HS-27A (cell line): Measurements from ENCODE around the gene LITAF.

Source experiments
- DNase-seq: peaks from one replicate; pipeline ENCODE4 v3.0.0-alpha.2; 2012; ENCODE audit warnings: low read depth, missing footprints

LITAF gene

GRCh38 chr16:11550791-11551498 is 35.8 kb downstream of the LITAF start:
- no peak for DNase-seq

DNA sequence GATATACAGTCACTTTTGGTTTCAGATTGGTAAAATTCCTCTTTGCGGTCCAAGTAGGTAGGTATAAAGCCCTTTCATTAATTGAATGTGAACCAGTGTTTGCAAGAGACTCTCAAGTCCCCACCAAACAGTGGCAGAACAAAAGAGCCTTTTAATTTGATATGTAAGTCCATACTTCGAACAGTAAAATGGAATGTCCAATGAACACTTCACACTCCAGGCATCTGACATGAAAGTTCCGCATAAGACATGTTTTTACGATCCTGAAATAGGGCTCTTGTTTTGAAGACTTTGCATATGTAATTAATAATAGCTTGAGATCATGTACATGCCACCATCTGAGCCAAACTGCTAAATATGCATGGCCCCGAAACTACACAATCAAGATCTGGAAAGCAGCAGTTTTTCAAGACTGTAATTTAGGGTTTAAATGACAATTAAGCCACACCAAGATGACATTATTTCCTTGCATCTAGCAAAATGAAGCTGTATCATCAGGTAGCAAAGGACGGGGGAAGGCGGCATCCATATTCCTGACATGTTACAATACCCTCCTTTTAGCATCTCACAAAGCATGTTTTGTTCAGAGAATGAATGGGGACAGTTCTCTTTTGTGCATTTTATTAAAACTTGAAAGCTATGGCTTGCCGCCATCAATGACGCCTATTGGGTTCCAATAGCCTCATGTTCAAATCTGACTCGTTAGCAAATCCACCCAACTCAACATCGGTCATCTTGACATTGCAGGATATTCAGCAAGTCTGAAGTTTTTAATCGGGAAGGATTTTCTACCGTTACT is 39.4 kb downstream of the LITAF start:
- DNase-seq, result no peak

- no peak for DNase-seq
These were observed 40.1 kb downstream of the LITAF start for GRCh38 chr16:11546608-11547061.

DNA sequence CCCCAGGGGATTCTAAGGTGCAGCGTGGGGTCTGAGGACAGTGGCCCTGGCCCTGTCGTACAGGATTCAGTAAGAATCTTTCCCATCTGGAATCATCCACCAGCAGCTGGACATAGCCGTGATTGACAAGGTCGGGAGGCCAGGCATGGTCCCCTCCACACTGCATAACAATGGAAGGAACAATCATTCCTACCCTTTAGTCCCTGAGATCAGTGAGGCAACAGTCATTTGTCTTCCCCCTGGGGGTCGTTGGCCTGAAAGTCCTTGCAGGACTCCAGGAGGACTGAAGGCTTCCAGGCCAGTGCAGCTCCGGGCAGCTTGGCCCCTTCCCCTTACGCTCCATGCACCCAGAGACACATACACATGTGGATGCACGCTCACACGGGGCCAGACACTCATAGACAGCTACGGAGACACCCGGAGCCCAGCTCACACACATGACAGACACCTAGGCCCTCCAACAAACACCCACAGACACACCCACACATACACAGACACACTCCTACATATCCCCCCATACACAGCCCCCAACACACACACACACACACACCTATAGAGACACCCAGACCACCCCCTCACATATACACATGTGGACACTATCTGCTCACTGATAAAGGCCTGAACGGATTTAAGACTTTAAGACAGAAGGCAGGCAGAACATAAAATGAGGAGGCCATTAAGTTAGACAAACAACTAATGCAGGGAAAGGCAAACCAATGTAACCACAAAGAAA is 42.9 kb downstream of the LITAF start:
- no peak for DNase-seq

DNA sequence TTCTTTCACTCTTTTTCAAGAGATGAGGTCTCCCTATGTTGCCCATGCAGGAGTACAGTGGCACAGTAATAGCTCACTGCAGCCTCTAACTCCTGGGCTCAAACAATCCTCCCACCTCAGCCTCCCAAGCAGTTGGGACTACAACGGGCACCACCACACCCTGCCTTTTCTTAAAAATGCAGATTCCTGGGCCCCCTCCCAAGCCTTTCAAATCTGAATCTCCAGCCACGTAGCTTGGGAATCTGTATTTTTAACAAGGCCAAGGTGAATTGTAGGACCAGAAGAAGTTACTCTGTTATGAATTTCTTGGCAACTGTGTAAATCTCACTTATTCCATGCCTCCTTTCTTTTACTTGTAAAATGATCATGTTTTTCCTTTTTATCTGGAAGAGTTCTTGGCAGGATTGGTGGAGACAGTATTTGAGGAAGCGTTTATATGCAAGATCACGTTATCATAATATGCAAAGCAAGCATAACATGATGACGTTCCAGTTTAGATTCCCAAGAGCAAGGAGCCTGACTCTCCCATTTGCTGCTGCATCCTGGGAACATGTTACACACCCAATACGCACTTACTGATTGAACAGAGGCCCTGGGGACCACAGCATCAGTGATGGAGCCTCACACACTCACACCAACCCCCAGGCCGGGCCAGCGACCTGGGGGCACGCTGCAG is 44.5 kb downstream of the LITAF start:
- no peak for DNase-seq

DNA sequence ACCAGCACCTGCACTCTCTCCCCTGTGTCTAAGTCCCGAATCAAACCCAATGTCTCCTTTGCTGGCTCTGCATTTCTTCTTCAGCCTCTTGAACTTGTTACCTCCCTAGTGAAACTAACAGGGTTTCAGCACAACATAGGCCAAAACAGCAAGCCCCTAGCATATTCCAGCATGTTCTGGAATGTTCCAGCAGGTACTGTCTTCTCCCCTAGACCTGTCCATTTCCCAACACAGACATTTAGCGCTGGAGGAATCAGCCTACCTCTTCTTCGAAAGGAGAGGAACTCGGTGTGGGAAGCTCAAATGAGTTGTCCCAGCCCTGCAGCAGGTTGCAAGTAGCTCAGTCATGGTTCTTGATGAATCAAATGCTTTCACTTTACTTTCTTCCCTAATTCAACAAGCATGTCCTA is 47.1 kb downstream of the LITAF start:
- DNase-seq, result no peak

DNA sequence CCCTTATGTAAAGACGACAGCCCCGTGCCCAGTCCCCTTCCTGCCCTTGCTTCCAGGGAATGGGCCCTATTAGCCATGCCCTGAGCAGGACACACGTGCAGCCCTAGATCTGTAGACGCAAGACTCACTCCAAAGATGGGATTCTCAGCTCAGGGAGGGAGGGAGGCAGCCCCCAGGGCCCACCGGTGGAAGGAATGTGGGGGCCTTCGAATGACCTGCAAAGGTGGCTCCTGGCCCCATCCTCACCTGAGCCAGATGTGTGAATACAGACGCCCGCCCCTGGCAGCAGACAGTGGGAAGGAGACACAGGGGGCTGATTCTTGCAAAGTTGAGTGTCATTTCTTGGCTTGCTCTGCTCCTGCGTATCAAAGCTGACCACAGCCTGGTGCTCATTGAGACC is 47.8 kb downstream of the LITAF start:
- no peak for DNase-seq

DNA sequence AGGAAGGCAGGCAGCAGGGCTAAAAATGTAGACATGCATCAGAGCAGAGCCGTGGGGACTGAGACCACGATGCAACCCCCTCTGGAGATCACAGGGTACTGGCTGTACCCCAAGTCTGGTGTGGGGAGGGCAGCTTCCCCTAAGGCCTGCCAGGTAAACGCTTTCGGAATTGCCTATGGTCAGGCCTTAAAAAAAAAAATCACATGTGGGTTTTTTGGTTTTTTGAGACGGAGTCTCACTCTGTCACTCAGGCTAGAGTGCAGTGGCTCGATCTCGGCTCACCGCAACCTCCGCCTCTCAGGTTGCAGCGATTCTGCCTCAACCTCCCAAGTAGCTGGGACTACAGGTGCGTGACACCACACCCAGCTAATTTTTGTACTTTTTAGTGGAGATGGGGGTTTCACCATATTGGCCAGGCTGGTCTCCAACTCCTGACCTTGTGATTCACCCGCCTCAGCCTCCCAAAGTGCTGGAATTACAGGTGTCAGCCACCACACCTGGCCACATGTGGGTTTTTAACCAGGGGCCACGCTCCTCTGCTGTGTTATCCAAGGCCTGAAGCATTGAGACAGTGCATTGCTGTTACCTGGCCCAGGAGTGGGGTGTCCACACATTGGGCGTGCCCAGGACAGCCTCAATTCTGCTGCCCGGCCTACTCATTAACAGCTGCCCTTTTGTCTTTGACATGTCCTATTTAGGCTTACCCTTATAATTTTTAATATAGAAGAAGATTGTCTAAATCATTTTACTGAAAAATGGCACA is 50.4 kb downstream of the LITAF start:
- no peak for DNase-seq

- DNase-seq, result no peak
These were observed 51.2 kb downstream of the LITAF start for GRCh38 chr16:11535494-11535893.

DNA sequence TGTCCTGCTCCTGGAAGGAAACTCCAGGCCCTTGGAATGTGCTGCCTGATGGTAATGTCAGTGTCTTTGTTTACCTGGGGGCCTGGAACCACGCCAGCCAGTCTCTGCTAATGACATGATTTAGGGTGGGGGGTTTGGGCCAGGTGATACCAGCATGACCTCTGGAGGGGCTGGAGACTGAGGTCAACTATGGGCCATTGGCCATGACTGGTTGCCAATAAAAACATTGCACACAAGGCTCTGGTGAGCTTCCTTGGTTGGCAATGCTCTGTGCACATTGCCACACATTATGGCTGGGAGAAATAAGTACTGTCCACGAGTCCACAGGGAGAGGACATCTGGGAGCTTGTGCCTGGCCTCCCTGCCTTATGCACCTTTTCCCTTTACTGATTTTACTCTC is 52.5 kb downstream of the LITAF start:
- DNase-seq, result no peak

GRCh38 chr16:11533588-11533987 is 53.1 kb downstream of the LITAF start:
- no peak for DNase-seq

GRCh38 chr16:11530171-11530940 is 56.4 kb downstream of the LITAF start:
- DNase-seq, result no peak

- DNase-seq, result no peak
These were observed 57.4 kb downstream of the LITAF start for GRCh38 chr16:11529285-11529684.

- no peak for DNase-seq
These were observed 58.7 kb downstream of the LITAF start for GRCh38 chr16:11528053-11528452.

DNA sequence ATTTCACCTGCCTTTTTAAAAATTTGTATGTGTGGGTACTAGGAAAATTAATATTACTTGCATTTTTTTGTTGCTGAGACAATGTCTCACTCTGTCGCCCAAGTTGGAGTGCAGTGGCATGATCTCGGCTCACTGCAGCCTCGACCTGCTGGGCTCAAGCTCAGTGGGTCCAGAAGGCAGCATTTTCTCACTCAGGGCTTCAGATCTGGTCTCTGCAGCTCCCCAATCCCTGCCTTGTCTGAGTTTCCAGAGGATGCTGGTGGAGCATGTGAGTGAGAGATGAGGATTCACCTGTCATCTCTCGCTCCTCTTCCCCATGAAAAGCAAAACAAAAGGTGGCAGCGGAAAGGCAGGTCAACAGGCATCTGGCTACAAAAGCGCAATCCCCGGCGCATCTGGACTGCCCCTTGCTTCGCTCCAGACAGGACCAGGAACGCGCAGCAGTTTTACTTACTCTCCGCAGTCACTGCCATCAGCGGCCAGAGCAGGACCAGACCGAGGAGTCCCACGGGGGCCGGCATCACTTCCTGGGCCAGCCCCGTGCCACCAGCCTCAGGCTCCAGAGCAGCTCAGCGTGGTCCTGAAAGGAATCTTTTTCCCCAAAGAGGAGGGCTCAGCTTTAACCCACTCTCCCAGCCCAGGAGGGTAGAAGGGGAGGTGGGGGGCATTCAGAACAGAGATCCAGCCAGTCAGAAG is 59.9 kb downstream of the LITAF start:
- DNase-seq, result no peak

- DNase-seq, result no peak
These were observed 62.5 kb downstream of the LITAF start for GRCh38 chr16:11524098-11524760.

- DNase-seq, result no peak
These were observed 65.7 kb downstream of the LITAF start for GRCh38 chr16:11521055-11521454.

- DNase-seq, result no peak
These were observed 66.3 kb downstream of the LITAF start for GRCh38 chr16:11520442-11520841.

- DNase-seq, result no peak
These were observed 68.8 kb downstream of the LITAF start for GRCh38 chr16:11517961-11518360.
